Stimulated activated CD4-positive, alpha-beta T cell treated with anti-CD3 and anti-CD28 coated beads, Interleukin-4, amount 100 ng/mL, for 48 hours (primary cell): Measurements from ENCODE around the gene LYVE1.
A peak's percentile ranks its signal among the peaks of the same experiment; 100 is the strongest.

Source experiments
- DNase-seq, 2 donors: peaks; one replicate each; pipeline ENCODE4 v3.0.0-alpha.2; 2020; ENCODE audit warnings: low read depth in 2 of 2

The LYVE1 gene

GRCh38 chr11:10558288-10558687, 10.2 kb downstream of the LYVE1 start:
- no peak for DNase-seq

- DNase-seq: no peak
Observed at GRCh38 chr11:10556590-10556989, 11.9 kb downstream of the LYVE1 start.

DNA sequence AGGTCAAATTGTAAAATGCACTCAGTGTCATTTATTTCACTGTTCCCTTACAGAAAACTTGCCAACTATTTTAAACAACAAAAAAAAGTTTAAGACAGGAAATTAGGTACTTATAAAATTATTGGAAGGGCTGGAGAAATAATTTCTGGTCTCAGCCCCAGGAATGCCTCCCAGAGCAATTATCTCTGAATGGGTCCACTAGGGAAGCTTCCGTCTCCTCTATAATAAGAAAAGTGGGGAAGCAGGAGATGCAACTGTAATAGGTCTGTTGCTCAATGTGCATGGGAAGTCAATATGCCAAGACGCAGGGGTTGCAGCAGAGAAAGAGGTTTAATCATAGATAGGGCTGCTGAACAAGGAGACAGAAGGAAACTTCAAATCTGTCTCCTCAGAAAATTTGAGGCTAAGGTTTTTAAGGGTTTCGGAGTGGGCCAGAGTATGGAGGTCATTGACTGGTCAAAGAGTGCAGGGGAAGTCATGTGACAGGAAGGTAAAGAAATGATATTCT, 16.6 kb downstream of the LYVE1 start:
- DNase-seq: no peak

GRCh38 chr11:10551290-10551592, 17.2 kb downstream of the LYVE1 start:
- no peak for DNase-seq

- DNase-seq: no peak
Observed at GRCh38 chr11:10550503-10551289, 17.8 kb downstream of the LYVE1 start.

DNA sequence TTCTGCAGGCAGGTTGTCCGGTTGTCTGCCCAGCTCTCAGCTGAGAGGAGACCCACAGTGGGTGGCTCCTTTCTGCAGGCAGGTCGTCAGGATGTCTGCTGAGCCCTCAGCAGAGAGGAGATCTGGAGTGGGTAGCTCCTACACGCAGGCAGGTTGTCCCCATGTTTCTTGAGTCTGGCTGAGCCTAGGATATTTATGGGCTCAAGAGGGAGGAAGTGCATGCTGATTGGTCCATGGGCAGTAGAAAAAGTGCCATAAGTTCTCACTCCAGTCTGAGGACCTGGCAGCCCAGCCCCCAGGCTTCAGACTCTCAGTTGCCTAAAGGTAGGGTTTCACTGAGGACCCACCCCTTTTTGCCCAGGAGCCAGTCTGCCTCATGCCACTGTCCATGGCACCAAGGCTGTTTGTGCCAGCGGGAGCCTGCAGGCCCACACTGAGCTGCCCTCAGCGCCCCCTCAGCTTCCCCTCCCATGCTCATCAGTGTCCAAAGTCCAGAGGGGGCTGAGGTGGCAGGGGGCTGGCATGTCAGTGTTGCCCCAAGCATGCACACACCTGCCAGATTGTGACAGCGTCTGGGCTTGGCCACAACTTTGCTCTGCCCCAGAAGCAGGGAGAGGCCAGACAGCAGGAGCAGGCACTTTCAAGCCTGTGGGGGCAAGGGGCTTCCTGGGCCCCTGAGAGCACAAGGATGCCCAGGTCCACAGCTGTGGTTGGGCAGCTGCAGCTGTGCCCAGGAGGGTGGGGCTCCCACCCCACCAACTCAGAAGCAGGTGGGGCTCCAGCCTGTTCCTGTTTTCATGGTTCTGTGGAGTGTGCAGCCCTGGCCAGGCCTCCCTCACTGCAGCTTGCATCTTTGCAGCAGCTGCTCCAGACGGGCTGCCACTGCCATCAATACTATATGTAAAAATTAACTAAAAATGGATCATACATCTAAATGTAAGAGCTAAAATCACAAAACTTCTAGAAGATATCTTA, 23.7 kb downstream of the LYVE1 start:
- no peak for DNase-seq

DNA sequence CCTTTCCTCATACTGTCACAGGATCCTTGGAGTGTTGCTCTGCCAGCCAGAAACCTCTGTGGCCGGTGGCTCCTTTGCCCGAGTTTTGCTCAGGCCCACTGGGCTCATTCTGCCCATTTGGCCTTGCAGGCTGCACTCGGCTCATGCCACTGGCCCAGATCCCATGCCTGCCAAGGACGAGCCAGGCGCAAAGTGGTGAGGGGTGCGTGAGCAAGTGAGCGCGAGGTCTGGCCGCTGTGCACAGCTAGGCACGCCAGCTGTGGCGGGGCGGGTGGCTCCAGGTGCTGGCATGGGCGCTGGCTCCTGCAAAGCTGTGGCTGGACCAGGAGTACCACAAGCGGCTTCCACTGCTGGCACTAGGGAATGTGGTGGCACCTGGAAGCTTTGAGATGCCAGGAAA, 24.7 kb downstream of the LYVE1 start:
- no peak for DNase-seq

DNA sequence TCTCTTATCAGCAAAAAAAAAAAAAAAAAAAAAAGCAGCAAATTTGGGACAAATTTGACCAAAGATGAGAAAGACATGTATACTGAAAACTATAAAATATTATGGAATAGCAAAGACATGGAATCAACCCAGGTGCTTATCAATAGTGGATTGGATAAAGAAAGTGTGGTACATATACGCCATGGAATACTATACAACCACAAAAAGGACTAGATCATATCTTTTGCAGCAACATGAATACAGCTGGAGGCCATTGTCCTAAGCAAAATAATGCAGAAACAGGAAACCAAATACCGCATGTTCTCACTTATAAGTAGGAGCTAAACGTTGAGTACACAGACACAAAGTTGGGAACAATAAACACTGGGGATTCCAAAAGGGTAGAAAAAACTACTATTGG, 25.7 kb downstream of the LYVE1 start:
- no peak for DNase-seq

GRCh38 chr11:10541561-10541930, 26.9 kb downstream of the LYVE1 start:
- DNase-seq: no peak

DNA sequence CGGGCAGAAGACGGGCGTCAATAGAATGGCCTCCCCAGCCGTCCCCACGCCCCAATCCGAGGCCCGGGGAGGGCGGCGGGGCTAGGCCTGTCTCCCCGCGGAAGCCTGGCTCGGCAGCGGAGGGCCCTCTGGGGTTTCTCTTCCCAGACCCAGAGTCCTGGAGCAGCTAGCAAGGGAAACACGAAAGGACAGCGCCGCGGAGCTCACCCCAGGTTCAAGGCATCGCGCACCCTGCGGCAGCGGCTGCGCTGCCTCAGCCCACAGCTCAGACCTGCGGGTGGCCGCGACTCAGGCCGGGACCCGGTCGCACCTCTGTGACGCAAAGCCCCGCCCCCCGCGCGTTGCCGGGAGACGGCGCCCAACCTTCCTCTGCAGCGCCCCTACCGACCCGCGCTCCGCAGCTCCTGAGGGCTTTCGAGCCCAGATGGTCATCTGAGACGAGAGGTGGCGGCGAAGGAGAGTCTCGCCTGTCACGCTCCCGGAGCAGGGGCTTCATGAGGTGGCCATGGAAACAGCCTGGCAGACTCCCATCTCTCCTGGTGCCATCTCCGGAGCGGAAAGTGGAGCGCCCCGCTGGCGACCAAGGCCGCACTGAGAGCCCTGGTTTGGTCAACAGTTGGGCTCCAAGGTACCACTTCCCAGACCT, 27.4 kb downstream of the LYVE1 start, which contains the start of gene RNF141:
Gene RNF141 (minus strand): TSS at position 273 of the 646 bp plus-strand sequence. CDS start 7,029 bp downstream, outside the sequence.
- DNase-seq: peak; percentile 95 to 98

- DNase-seq: no peak
Observed at GRCh38 chr11:10540546-10540914, 27.9 kb downstream of the LYVE1 start.

DNA sequence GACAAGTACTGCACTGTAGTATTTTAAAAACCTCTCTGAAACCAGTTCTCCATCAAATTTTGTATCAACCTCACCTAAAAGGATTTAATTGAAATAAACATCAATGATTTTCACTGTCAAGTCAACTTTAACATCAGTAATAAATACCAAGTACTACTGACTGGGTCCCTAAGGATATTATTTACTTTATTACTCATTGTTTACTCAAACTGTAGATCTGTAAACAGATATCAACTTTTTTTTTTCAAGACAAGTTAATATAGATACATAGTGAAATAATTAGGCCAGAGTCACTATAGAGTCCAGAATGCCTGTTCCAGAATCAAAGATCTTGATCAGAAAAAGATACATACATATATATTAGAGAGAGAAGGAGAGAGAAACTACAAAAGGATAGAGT, 29.1 kb downstream of the LYVE1 start:
- DNase-seq: no peak

DNA sequence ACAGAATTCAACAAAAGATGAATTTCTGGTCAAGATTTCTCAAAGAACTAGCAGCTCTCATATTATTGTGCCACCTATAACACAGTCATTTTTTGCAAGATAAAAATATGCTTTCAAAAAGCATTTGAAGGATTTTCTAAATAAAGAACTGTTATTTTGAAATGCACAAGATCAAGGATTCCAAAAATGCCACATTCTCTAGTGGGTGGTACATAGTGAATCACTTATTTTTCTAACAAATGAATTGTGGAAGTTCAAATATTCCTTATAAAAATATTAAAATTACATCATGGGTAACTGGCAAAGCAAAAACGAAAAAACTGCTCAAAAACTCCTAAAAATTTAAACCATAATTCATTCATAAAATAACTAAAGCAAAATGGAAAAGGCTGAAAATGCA, 29.5 kb downstream of the LYVE1 start:
- no peak for DNase-seq

- no peak for DNase-seq
Observed at GRCh38 chr11:10537600-10537999, 30.9 kb downstream of the LYVE1 start.

DNA sequence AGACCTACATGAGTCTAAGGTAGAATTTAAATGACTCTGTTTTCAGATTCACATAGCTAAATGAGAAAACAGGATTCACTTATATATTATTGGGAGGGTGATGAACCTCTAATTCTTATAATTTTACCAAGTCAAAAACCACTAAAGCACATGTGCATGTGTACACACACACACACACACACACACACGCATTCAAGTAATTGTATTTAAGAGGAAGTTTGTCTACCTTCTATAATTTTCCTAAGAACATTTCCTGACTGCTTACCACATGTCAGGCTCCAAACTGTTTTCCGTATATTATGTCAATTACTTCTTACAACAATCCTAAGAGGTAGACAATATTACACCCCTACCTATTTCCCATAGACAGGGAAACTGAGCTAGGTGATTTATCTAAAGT, 34.1 kb downstream of the LYVE1 start:
- no peak for DNase-seq

GRCh38 chr11:10533323-10533722, 35.1 kb downstream of the LYVE1 start:
- DNase-seq: no peak

- DNase-seq: no peak
Observed at GRCh38 chr11:10532526-10532925, 35.9 kb downstream of the LYVE1 start.

DNA sequence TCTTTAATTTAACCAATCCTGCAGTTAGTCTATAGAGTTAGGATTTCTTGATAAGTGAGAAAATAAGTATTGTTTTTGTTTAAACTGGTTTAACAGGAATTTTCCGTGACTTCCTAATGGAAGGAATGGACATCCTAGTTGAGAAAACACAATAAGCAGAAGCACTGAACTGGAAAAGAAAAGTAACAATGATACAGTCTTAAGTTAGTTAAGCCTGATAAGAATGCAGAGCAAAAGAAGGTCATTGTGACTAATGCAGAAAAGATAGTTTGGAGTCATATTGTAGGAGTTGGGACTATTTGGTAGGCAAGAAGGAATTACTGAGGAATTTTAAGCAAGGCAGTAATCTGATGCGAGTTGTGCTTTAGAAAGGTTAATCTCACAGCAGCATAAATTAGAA, 39.2 kb downstream of the LYVE1 start:
- no peak for DNase-seq

DNA sequence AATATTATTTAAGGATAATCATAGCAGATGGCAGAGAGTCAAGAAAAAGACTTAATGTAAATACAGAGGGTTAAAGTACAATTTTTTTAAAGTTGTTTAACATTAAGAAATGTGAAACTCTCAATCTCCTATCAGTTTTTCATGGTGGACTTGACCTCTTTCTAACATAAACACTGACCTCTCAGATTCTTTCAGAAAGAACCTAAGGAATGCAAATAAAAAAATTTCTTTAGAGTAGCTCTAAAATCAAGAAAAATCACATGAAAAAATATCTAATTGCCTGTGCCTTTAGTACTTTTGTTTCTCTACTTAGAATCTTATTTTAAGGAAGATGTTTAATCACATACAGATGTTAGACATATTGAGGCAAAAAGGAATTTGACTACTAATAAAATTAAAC, 40.3 kb downstream of the LYVE1 start:
- DNase-seq: no peak

- no peak for DNase-seq
Observed at GRCh38 chr11:10526974-10527918, 41.2 kb downstream of the LYVE1 start.

DNA sequence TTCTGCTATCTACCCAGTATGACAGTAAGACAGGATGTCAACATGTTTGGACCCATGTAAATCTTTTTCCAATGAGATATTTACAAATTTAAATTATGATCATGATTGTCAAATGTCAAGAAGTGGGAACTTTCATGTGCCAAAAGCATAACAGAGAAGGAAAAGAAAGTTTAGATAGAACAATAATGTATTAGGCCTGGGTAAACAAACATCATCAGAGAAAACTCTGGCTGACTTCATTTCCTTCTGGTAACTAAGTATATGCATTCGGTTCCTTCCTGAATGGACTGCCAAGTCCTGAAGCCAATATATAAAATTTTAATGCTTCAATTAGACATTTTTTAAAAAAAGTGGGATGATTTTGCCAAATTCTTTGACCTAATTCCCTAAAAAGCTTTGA, 44.0 kb downstream of the LYVE1 start:
- no peak for DNase-seq
